HUDEP-2 (cell line): Measurements from ENCODE around the gene KLHL29.

ENCODE experiments used
- DNase-seq, 76 experiments: peaks; one replicate each; lab custom pipeline; 2025; ENCODE audit not compliant: unreplicated experiment in 76 of 76; lab: John Stamatoyannopoulos, UW

The KLHL29 gene

DNA sequence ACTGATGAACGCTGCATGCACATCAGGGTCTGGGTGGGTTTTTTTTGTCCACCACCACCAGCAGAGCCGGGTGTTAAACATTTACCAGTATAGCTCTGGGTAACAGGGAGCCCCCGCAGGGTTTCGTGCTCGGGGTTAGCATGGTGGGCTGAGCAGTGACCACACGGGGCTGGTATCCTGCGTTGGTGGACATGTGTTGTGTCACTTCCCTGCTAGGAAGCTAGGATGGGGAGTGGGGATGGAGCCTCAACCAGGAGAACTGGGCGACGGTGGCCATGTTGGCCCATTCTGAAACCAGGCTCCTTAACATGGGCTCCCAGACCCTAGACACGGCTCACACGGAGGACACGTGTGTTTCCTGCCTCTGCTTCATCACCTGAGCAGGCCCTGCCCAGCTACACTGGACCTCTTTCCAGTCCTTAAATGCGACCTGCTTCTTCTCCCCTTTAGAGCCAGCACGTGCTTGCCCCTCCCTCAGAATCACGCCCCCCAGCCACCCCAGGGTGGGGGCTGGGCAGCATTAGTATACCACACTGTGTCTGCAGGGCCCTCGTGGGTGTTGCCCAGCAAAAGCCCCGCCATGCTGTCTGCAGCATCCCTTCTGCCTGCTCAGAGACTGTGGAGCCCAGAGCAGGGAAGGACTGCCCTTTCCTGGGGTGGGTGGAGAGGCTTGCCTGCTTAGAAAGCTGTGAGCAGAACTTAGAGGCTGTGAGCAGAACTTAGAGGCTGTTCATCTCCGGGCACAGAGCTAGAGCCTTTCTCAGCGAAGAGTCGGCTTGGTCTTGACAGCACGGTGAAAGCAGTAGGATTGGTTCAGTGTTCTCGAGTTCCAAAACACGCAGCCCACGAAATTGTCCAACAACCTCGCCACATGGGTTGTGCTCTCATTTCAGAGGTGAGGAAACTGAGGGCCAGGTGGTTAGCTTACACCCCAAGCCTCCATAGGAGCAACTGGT, 142.1 kb downstream of the KLHL29 start:
- DNase-seq = no peak

GRCh38 chr2:23528171-23528570, 143.2 kb downstream of the KLHL29 start:
- no peak for DNase-seq

GRCh38 chr2:23528690-23529089, 143.7 kb downstream of the KLHL29 start:
- DNase-seq = no peak

GRCh38 chr2:23529659-23530058, 144.7 kb downstream of the KLHL29 start:
- no peak for DNase-seq

GRCh38 chr2:23530206-23530908, 145.4 kb downstream of the KLHL29 start:
- DNase-seq = no peak

DNA sequence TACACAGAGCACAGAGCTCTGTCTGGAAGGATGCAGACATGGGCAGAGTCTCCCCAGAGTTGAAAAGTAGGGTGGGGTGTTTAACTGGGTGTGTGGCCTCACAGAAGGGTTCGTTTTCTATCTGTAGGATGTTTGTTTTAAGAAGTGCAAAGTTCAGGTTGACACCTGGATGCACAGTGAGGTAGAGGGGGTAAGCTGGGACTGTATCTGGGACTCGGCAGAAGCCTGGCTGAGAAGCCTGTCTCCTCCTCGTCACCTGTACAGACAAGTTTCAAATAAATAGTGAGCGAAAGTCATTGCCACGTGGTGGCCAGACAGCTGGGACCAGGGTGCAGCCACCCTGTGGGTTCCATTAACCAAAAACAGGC, 145.9 kb downstream of the KLHL29 start:
- no peak for DNase-seq

GRCh38 chr2:23531280-23531679, 146.3 kb downstream of the KLHL29 start:
- no peak for DNase-seq

DNA sequence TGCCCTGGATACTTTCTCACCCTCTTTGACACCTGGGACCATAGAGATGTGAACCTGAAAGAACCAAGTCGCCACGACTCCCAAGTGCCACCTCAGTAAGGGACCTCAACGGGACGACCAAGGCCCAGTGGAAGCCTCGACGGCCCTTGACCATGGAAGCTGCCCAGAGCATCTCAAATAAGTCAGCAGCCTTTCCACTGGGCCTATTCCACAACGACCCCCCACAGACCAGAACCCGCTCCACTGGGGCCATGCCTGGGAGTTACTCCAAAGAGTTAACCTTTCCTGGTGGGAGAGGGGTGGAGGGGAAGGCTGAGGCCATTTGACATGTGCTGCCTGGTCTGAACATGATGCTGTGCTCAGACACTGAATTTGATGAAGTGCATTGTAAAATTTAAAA, 146.9 kb downstream of the KLHL29 start:
- DNase-seq = no peak

GRCh38 chr2:23532391-23533337, 147.7 kb downstream of the KLHL29 start:
- DNase-seq = no peak

DNA sequence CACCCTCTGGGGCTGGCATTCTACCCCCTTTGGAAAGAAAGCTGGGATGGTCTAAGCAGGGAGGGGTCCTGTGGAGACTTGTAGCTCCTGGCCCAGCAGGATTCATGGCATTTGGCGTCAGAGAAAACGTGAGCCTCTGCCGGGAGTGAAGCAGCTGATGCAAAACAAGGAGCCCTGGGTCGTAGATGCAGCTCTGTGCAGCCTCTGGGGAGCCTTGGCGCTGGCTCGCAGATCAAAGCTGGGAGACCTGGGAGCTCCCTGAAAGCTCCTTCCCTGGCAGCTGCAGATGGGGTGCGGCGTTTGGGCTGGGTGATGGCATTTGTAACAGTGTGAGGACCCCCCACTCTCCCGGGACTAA, 148.3 kb downstream of the KLHL29 start:
- no peak for DNase-seq

DNA sequence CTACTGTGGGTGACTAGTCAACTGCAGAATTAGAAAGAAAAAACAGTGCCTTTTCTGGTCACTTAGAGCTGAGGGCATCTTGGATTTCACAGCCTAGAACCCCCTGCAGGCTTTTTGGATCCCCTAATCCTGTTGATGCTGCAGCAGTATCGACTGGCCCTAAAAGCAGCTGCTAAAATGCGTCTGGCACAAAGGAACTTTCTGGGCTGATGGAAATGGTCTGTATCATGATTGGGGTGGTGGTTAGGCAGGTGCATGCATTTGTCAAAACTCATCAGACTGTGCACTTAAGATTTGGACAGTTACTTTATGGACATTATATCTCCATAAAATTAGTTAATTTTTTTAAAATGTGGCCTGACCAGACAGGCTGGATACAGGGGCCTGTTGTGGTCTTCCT, 149.8 kb downstream of the KLHL29 start:
- DNase-seq = no peak

- no peak for DNase-seq
These were observed 151.3 kb downstream of the KLHL29 start for GRCh38 chr2:23536326-23536725.

GRCh38 chr2:23537991-23538390, 153.0 kb downstream of the KLHL29 start:
- no peak for DNase-seq

DNA sequence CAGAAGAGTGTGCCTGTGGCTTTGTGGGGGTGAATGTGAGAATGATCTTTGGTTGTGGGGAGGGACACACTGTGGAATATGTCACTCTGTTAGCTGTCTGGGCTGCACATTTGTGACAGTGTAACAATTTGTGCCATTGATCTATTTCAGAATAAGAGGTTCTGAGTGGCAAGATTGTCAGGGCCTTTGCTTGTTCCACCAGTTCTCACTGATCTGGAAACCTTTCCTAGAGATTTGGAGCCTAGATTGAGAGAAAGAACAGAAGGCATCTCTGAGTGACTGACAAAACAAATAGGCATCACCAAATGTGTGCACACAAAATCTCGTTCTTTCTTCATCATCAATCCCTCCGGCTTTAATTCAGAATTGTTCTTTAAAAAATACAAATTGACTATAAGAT, 153.6 kb downstream of the KLHL29 start:
- DNase-seq = no peak

DNA sequence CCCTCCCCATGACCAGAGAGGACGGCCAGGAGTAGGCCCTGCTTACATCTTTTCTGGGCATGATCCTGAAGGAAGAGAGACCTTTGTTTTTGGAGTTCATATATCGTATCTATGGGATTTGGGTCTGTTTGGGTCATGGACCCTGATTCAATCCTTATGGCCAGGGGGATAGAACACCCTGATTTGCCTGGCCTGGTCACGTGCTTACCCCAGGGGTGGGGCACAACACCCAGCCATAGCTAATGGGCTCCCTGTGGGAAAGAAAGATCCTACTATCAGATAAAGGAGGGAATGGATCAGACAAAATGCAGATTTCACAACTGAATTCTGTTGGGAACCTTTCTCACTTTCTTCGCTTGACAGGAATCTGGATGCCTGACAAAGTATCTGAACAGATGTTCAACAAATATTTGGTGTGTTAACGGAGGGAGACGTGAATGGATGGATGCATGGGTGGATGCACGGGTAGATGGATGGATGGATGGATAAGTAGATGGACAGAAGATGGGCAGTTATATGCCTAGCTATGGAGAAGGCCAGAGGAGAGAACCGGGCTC, 155.9 kb downstream of the KLHL29 start:
- DNase-seq = no peak

DNA sequence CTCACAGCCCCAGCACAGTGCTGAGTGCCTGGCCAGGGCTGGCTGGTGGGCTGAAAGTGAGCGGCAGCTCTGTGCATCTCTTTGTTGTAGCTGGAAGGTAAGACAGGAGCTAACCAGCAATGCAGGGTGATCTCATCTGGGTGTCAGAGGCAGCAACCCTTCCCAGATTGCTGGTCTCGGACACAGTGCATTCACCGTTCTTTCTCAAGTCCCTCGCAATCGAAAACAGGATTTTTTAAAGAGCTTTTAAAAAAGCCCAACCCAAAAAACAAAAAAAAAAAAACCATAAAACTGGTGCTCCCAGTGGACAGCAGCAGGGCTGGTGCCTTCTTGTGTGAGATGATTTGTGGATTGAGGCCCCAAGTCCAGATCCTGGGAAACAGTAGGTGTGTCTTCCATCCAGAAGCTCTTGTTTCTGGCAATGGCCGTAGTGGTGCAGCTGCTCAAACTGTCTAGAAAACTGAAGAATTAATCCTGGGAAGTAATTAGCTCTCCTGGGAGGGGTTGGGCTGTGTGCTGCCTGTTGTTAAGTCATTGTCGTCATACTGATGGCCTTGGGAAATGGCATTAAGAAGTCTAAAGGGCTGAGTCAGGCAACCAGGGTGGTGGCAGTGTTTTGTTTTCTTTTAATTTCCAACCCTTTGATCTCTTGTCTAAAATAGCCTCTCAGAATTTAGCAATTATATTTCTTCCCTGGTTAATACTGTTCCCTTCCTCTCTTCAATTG, 156.7 kb downstream of the KLHL29 start:
- DNase-seq = no peak

DNA sequence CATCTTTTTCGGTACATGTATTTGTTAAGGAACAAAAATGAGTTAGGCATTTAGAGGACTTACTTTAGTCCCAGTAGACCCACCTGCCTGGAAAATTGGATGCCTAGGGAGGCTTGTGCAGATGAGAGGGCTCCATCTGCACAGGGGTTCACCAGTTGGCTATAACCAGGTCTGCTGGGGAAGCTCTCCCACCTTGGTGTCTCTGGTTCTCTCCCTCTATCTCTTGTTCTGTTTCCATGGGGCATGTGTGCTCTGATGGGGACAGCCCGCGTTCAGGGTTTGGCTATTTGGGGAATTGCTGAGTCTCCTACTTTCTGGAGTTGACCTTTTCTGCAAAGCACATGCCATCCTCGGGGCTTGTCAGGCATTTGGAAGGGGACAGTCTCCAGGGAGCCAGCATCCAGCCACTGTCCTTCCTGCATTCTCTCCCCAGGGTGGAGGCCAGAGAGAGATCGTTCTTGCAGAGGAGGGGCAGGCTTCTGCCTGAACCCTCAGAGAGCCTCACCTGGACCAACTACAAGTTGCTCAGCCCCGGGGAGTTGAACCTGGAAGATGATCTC, 157.3 kb downstream of the KLHL29 start:
- DNase-seq = no peak

- no peak for DNase-seq
These were observed 158.3 kb downstream of the KLHL29 start for GRCh38 chr2:23543302-23543701.

GRCh38 chr2:23543728-23544127, 158.7 kb downstream of the KLHL29 start:
- no peak for DNase-seq
